ENCODE data around the gene UBQLN2.
"Not testable (repeated sequence)": the region's sequence is repeated elsewhere in the genome, so short reads cannot be mapped to it uniquely, and the experiment has no call there.

Gene UBQLN2

DNA sequence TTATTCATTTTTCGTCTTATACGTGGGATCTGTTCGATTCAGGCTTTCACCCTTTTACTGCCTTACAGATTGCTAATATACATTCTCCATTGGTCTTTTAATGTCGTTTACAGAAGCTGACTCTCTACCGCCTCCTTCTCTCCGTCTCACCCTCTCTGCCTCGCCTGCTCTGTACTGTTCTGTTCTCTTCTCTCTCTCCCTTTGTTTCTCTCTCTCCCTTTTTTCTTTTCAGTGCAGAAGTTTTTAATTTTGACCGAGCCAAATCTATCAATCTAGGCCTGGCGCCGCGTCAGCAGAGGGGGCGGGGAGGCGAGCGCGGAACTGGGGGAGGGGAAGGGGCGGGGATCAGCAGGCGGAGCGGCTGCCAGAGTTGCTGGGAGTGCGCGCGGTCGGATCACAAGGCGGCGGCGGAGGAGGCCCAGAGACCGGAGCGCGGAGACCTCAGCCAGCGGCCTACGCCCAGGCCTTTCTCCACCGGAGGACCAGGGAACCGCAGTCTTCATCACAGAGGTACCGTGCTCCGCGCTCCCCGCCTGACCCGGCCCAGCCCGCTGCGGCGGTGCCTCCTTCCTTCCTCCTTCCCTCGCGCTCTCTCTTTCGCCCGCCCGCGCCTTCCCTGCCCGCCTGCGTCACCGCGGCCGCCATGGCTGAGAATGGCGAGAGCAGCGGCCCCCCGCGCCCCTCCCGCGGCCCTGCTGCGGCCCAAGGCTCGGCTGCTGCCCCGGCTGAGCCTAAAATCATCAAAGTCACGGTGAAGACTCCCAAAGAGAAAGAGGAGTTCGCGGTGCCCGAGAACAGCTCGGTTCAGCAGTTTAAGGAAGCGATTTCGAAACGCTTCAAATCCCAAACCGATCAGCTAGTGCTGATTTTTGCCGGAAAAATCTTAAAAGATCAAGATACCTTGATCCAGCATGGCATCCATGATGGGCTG, at the start of gene UBQLN2:
Gene UBQLN2 (plus strand): TSS at position 397 of the 931 bp plus-strand sequence. CDS start 247 bp downstream, at position 644.
- TF ChIP-seq, protein P1, sequence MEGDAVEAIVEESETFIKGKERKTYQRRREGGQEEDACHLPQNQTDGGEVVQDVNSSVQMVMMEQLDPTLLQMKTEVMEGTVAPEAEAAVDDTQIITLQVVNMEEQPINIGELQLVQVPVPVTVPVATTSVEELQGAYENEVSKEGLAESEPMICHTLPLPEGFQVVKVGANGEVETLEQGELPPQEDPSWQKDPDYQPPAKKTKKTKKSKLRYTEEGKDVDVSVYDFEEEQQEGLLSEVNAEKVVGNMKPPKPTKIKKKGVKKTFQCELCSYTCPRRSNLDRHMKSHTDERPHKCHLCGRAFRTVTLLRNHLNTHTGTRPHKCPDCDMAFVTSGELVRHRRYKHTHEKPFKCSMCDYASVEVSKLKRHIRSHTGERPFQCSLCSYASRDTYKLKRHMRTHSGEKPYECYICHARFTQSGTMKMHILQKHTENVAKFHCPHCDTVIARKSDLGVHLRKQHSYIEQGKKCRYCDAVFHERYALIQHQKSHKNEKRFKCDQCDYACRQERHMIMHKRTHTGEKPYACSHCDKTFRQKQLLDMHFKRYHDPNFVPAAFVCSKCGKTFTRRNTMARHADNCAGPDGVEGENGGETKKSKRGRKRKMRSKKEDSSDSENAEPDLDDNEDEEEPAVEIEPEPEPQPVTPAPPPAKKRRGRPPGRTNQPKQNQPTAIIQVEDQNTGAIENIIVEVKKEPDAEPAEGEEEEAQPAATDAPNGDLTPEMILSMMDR (conservative IDR thresholded peaks at IDR 0.05; ENCODE audit: low read depth, low read length) = peak; percentile 38
- DNase-seq (ENCODE audit: low read depth) = peak; percentile 36
- peak within 1 kb of the TSS; percentile 69 for H3K4me3 ChIP-seq (ENCODE audit: low read length)

DNA sequence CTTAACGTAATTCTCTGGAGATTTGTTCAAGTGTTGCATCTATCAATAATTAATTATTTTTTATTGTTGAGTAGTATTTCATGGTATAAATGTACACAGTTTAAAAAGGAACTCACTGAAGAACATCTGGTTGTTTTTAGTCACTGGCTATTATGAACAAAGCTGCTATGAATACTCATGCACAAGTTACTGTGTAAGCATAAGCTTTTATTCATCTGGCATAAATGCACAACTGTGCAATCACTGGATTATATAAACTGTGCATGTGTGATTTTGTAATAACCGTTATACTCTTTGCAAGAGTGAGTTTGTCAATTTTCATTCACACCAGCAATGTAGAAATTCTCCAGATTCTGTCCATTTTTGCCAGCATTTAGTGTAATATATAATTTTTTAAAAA, 43.8 kb upstream of the UBQLN2 start:
- no peak overlapping the region for H3K4me3 ChIP-seq (ENCODE audit: low read length)
- TF ChIP-seq, protein P1 (conservative IDR thresholded peaks at IDR 0.05; ENCODE audit: low read depth, low read length) = no peak
- no peak for DNase-seq (ENCODE audit: low read depth)

DNA sequence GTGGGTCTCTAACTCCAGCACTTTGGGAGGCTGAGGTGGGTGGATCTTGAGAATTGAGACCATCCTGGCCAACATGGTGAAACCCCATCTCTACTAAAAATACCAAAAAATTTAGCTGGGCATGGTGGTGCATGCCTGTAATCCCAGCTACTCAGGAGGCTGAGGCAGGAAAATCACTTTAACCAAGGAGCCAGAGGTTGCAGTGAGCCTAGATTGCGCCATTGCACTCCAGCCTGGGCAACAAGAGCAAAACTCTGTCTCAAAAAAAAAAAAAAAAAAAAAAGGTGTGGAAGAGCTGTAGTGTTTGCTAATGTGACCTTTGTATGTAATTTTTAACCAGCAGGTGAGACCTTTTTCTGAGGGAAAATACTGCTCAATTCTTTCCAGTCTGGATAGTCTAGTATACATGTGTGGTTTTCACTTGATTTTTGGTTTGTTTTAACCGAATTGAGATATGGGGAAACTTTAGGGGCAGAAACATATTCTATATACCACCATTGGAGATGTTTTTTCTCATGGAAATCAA, 33.9 kb upstream of the UBQLN2 start:
- not testable (repeated sequence) for DNase-seq (ENCODE audit: low read depth); H3K4me3 ChIP-seq (ENCODE audit: low read length)

DNA sequence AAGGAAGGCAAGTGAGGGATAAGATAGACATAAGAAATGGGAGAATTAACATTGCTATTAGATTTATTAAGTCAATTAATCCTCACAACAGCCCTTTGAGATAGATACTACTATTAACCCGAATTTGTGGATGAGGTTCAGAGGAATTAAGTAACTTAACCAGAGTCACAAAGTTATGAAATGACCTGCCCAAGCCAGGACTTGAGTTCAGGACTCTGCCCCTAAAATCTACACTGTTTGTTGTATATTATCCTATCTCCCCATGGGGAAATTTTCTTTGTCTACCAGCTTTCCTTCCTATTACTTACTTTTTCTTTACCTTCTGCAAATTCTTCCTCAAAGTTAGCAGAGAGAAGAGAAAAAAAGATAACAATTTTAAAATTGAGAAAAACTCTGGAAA, 33.4 kb upstream of the UBQLN2 start:
- H3K4me3 ChIP-seq (ENCODE audit: low read length) = no peak overlapping the region
- TF ChIP-seq, protein P1 (conservative IDR thresholded peaks at IDR 0.05; ENCODE audit: low read depth, low read length) = no peak
- DNase-seq (ENCODE audit: low read depth) = no peak

DNA sequence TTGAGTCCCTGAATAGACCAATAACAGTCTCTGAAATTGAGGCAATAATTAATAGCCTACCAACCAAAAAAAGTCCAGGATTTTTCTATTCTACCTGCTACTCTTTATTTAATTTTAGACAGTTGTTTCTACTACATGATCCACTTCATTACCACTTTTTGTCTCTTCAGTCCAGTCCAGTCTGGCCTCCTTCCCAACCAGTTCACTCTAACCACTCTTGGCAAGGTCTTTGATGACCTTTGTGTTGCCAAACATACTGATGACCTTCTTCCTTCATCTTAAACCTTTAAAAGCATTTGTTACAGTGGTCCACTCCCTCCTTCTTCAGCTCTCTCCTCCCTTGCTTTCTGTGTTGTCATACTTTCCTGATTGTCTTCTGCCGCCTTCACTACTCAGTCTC, 12.8 kb upstream of the UBQLN2 start:
- TF ChIP-seq, protein P1 (conservative IDR thresholded peaks at IDR 0.05; ENCODE audit: low read depth, low read length) = no peak
- DNase-seq (ENCODE audit: low read depth) = no peak
- H3K4me3 ChIP-seq (ENCODE audit: low read length) = no peak overlapping the region

DNA sequence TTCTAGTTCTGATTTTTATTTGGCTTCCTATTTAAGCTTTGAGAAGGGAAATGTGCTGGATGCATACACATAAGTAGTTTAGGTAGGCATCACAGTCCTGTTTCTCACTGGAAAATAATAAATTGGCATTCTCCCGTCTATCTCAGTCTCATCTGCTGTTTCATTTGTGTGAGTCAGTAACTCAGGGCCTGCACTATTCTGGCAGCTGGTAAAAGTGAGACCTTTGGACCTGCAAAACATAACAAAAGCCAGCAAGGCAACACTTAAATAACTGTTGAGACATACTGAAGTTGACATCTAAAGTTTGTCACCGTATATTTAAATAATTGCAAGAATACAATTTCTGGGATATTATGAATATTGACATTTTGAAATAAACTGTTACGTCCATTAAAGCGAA, 8.6 kb upstream of the UBQLN2 start:
- no peak for DNase-seq (ENCODE audit: low read depth)
- H3K4me3 ChIP-seq (ENCODE audit: low read length) = no peak overlapping the region
- TF ChIP-seq, protein P1 (conservative IDR thresholded peaks at IDR 0.05; ENCODE audit: low read depth, low read length) = no peak

DNA sequence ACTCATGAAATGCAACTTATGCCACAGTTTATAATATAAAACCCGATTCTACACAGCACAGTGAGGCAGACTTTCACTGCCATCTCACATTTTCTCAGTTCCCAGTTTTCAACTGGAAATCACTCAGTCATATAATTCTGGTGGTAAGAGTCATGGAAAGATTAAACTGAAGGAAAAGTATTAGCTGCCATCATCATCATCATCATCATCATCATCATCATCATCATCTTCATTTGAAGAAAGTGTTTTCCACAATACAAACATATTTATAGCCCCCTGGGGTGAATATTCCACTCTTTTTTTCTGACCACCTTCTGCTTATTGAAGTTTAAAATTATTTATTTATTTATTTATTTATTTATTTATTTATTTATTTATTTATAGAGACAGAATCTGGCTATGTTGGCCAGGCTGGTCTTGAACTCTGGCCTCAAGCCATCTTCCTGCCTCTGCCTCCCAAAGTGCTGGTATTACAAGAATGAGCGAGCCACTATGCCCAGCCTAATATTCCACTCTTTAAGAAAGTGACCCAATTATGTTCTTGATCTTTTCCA, 6.0 kb upstream of the UBQLN2 start:
- no peak overlapping the region for H3K4me3 ChIP-seq (ENCODE audit: low read length)
- DNase-seq (ENCODE audit: low read depth) = no peak
- TF ChIP-seq, protein P1 (conservative IDR thresholded peaks at IDR 0.05; ENCODE audit: low read depth, low read length) = no peak
